CD4-positive, alpha-beta memory T cell (primary cell): ENCODE data around the gene ARSI. TPM values are rescaled to one million over a fixed set of nuclear protein-coding genes. Genes with fewer than 3 reads are reported as not detected.
A peak's percentile ranks its signal among the peaks of the same experiment; 100 is the strongest.

Source experiments
- CTCF ChIA-PET: fragments of 350-600 bp; sonication (Branson Sonifier 250); formaldehyde crosslinking; loops from one replicate; lab custom pipeline; 2021; ENCODE audit warnings: inconsistent platforms; ENCODE audit not compliant: partially characterized antibody; lab: Charles Lee
- POLR2A ChIA-PET: fragments of 350-600 bp; sonication (Branson Sonifier 250); formaldehyde crosslinking; loops from one replicate; lab custom pipeline; 2021; ENCODE audit not compliant: partially characterized antibody; lab: Charles Lee
- DNase-seq, 5 donors: peaks; one replicate each; pipeline versions ENCODE4 v3.0.0 to v3.0.0-alpha.2; 2020 to 2022; ENCODE audit warnings: mixed read lengths in 1 of 5
- H3K27ac ChIP-seq: one replicate; pipeline ENCODE4 v1.7.0; 2013; ENCODE audit warnings: low read depth, low read length
- H3K27me3 ChIP-seq: 2 replicates; pipeline ENCODE4 v1.7.0; 2013; ENCODE audit warnings: mild to moderate bottlenecking, low read length, moderate library complexity; ENCODE audit not compliant: insufficient read depth
- H3K36me3 ChIP-seq: 2 replicates; pipeline ENCODE4 v1.7.0; 2013; ENCODE audit warnings: mild to moderate bottlenecking, low read length, moderate library complexity; ENCODE audit not compliant: insufficient read depth
- H3K4me1 ChIP-seq: 2 replicates; pipeline ENCODE4 v1.7.0; 2013; ENCODE audit warnings: mild to moderate bottlenecking, low read length, moderate library complexity; ENCODE audit not compliant: insufficient read depth
- H3K4me3 ChIP-seq, 2 donors: one replicate each; pipeline ENCODE4 v1.7.0; 2013; ENCODE audit warnings: low read length in 2 of 2, mild to moderate bottlenecking in 1 of 2
- H3K9me3 ChIP-seq, 2 donors: one replicate each; pipeline ENCODE4 v1.7.0; 2013; ENCODE audit warnings: low read length in 2 of 2, control low read depth in 1 of 2; ENCODE audit not compliant: control insufficient read depth in 1 of 2
- H3K27ac Mint-ChIP-seq, 7 donors: one replicate each; pipeline ENCODE4 v1.8.0; 2020 to 2021; ENCODE audit warnings: mixed read lengths in 7 of 7, mild to moderate bottlenecking in 6 of 7, inconsistent platforms in 3 of 7, moderate library complexity in 3 of 7
- H3K27me3 Mint-ChIP-seq, 2 donors: one replicate each; pipeline ENCODE4 v1.8.0; 2020 to 2021; ENCODE audit warnings: mixed read lengths in 2 of 2
- H3K36me3 Mint-ChIP-seq, 2 donors: one replicate each; pipeline ENCODE4 v1.8.0; 2020 to 2021; ENCODE audit warnings: mixed read lengths in 2 of 2, inconsistent platforms in 1 of 2, mild to moderate bottlenecking in 1 of 2
- H3K4me1 Mint-ChIP-seq, 4 donors: one replicate each; pipeline ENCODE4 v1.8.0; 2020 to 2021; ENCODE audit warnings: mixed read lengths in 4 of 4, mild to moderate bottlenecking in 1 of 4
- H3K4me3 Mint-ChIP-seq, 8 donors: one replicate each; pipeline ENCODE4 v1.8.0; 2020 to 2021; ENCODE audit warnings: mixed read lengths in 8 of 8, mild to moderate bottlenecking in 7 of 8, moderate library complexity in 6 of 8, inconsistent platforms in 3 of 8
- H3K9me3 Mint-ChIP-seq, 8 donors: one replicate each; pipeline ENCODE4 v1.8.0; 2020 to 2021; ENCODE audit warnings: mixed read lengths in 8 of 8, mild to moderate bottlenecking in 5 of 8, inconsistent platforms in 3 of 8, moderate library complexity in 1 of 8
- intact Hi-C: fragments of 100-400 bp; cut with micrococcal nuclease; formaldehyde crosslinking; loops from one replicate; pipeline ENCODE4 v1.15.1; 2023
- polyA plus RNA-seq, 2 donors: library from polyadenylated mRNA; unstranded; fragments of 300-500 nt; fragmentation: Illumina TruSeq; gene quantifications; one replicate each; pipeline ENCODE4 v1.2.3, GENCODE V29; 2021
- total RNA-seq, 2 experiments: library from RNA; stranded (reverse); gene quantifications; one replicate each; pipeline ENCODE4 v1.2.3, GENCODE V29; 2021

The ARSI gene
- total and polyA plus RNA-seq, 4 experiments from 2014 or later = not detected

DNA sequence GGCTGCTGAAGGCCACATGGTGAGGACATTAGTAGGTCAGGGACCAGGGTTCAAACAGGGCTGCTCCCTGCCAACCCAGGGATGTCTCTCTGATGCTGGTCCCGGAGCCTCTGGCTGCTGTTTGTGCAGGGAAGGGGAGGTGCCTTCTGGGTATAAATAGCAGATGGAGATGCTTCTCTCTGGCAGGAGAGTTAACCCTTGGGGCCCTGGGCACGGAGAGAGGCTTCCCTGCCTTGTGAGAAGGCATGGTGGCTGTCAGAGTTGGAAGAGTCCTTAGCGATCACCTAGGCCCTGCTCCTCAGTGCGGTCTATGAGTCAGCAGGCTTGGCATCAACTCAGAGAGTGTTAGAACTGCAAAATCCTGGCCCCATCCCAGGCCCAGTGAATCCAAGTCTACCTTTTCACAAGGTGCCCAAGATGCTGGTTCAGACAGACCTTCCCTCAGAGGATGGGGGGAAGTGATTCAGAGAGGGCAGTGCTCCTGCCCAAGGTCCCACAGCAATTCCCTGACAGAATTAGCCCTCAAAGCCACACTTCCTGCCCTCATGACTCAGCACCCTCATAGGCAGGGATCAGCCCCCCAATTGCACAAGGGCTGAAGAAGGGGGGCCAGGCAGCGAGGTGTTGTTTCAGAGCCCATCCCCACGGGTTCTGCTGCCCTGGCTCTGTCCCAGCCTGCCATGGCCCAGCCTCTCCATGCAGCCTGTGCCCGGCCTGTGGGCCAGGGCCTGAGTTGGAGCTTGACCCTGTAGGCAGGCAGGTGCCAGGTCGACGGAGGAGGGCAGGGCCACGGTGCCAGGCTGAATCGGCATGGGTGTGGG, 38.7 kb downstream of the ARSI start:
- CTCF ChIA-PET = interaction anchor here (1.1 kb wide), 1 partner anchor 11 kb away, joined by 3 read pairs; no protein-coding TSS in a partner anchor
- Mint-ChIP-seq H3K27ac (no peak overlapping the region), H3K4me1 (no peaks in the 10 kb centered on the region), H3K36me3 (no peaks in the 10 kb centered on the region), H3K27me3 (peaks cover 3 to 6% of the 10 kb centered on the region in 2 donors), H3K9me3 (no peaks in the 10 kb centered on the region), H3K4me3 (no peak overlapping the region)
- no peak for DNase-seq
- Histone ChIP-seq H3K4me1 (no peaks in the 10 kb centered on the region), H3K9me3 (no peaks in the 10 kb centered on the region), H3K27me3 (no peaks in the 10 kb centered on the region), H3K4me3 (no peak overlapping the region), H3K27ac (no peak overlapping the region), H3K36me3 (no peaks in the 10 kb centered on the region)
- POLR2A ChIA-PET = no interaction called here
- intact Hi-C loops = no loop called here

DNA sequence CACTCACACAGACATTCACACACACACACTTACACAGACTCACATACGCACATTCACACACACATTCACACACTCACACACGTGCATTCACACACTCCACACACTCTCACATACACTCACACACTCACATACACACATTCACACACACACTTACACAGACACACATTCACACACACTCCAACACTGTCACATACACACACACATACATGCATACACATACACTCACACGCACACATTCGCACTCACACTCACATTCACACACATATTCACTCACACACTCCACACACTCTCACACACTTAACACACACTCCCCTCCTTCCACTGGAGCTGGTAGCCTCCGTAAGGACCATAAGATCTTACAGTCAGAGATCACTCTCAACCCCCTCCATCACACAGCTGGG, 39.3 kb downstream of the ARSI start:
- Mint-ChIP-seq H3K4me1 (no peaks in the 10 kb centered on the region), H3K9me3 (no peaks in the 10 kb centered on the region), H3K27ac (peak overlapping the region in 1 of 7 donors; percentile 82), H3K4me3 (peak overlapping the region in 1 of 8 donors; percentile 51), H3K27me3 (peaks cover 3 to 6% of the 10 kb centered on the region in 2 donors), H3K36me3 (no peaks in the 10 kb centered on the region)
- H3K27ac ChIP-seq = no peak overlapping the region
- ChIA-PET POLR2A (no interaction called here), CTCF (no interaction called here)
- DNase-seq = no peak
- H3K4me3 ChIP-seq = no peak overlapping the region
- intact Hi-C loops = no loop called here
- no peaks in the 10 kb centered on the region for H3K9me3 ChIP-seq
- H3K27me3 ChIP-seq = no peaks in the 10 kb centered on the region
- H3K36me3 ChIP-seq = no peaks in the 10 kb centered on the region
- H3K4me1 ChIP-seq = no peaks in the 10 kb centered on the region

DNA sequence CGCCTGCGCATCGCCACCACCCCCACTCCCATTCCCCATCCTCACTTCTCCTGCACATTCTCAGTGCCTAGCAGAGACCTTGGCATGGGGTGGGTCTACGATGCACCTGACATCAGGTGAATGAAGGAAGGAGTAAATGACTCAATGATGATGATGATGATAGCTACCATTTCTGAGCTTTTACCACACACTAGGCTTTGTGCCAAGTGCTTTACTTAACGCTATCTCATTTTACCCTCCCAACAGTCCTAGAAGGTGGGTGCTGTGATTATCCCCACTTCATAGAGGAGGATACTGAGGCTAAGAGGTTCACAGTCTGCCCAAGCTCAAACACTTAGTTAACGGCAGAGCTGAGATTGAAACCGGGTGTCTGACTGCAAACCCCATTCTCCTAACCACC, 40.2 kb downstream of the ARSI start:
- ChIA-PET CTCF (interaction anchor here (0.5 kb wide), 1 partner anchor 27 kb away, joined by 3 read pairs; the partner anchor contains the start of gene CAMK2A), POLR2A (no interaction called here)
- DNase-seq = no peak
- H3K27ac Mint-ChIP-seq = no peak overlapping the region
- H3K27me3 Mint-ChIP-seq = peaks cover 0 to 4% of the 10 kb centered on the region in 2 donors
- H3K36me3 Mint-ChIP-seq = no peaks in the 10 kb centered on the region
- H3K4me1 Mint-ChIP-seq = no peaks in the 10 kb centered on the region
- H3K4me3 Mint-ChIP-seq = no peak overlapping the region
- intact Hi-C loops = no loop called here
- H3K9me3 ChIP-seq = no peaks in the 10 kb centered on the region
- H3K27me3 ChIP-seq = no peaks in the 10 kb centered on the region
- no peaks in the 10 kb centered on the region for H3K36me3 ChIP-seq
- no peaks in the 10 kb centered on the region for H3K9me3 Mint-ChIP-seq
- no peak overlapping the region for H3K27ac ChIP-seq
- H3K4me3 ChIP-seq = no peak overlapping the region
- no peaks in the 10 kb centered on the region for H3K4me1 ChIP-seq

DNA sequence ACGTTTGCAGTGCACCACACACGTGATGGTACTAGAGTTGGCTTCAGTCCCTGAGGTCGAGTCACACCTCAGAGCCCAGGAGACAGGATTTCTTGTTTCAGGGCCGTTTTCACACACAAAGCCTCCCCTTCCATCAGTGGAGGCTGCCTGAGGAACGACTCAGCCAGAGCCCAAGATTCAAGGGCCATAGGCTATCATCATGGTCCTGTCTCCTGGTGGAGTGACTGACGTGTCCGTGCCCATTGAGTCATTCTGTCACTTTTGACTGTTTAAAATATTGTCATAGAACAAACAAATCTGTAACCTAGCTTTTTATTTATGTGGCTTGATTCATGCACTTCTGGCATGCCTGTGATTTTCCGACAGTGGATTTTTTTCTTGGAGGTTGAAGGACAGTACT, 41.5 kb downstream of the ARSI start:
- no peaks in the 10 kb centered on the region for H3K36me3 ChIP-seq
- no peaks in the 10 kb centered on the region for H3K9me3 ChIP-seq
- no peak overlapping the region for H3K27ac Mint-ChIP-seq
- no peaks in the 10 kb centered on the region for H3K4me1 ChIP-seq
- no peak overlapping the region for H3K4me3 Mint-ChIP-seq
- H3K27me3 ChIP-seq = no peaks in the 10 kb centered on the region
- DNase-seq = no peak
- H3K4me3 ChIP-seq = no peak overlapping the region
- intact Hi-C loops = no loop called here
- ChIA-PET POLR2A (no interaction called here), CTCF (no interaction called here)
- peaks cover 0 to 4% of the 10 kb centered on the region in 2 donors for H3K27me3 Mint-ChIP-seq
- H3K27ac ChIP-seq = no peak overlapping the region
- no peaks in the 10 kb centered on the region for H3K36me3 Mint-ChIP-seq
- no peaks in the 10 kb centered on the region for H3K9me3 Mint-ChIP-seq
- no peaks in the 10 kb centered on the region for H3K4me1 Mint-ChIP-seq

DNA sequence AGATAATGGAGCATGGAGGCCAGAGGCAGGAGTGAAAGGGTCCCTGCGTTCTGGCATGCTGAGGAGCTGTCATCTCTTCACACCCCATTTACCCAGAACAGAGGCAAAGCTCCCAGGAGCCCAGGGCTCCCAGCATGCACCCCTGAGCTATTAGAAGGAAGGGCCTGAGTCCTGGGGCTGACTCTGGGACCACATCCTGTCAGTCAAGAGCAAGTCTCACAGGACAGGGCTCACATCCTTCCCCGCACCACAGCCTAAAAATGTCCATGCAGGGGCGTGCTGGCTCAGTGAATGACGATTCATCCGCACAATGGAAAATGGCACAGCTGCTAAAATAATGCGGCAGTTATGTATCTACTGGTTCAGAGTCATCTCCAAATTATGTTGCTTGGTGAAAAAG, 44.6 kb downstream of the ARSI start:
- H3K4me1 Mint-ChIP-seq = no peaks in the 10 kb centered on the region
- no peak for DNase-seq
- H3K9me3 Mint-ChIP-seq = no peaks in the 10 kb centered on the region
- no peak overlapping the region for H3K4me3 Mint-ChIP-seq
- ChIA-PET POLR2A (no interaction called here), CTCF (no interaction called here)
- no peaks in the 10 kb centered on the region for H3K36me3 ChIP-seq
- no peaks in the 10 kb centered on the region for H3K27me3 ChIP-seq
- H3K27me3 Mint-ChIP-seq = peaks cover 0 to 2% of the 10 kb centered on the region in 2 donors
- no peak overlapping the region for H3K27ac ChIP-seq
- no peaks in the 10 kb centered on the region for H3K36me3 Mint-ChIP-seq
- intact Hi-C loops = no loop called here
- no peaks in the 10 kb centered on the region for H3K9me3 ChIP-seq
- no peaks in the 10 kb centered on the region for H3K4me1 ChIP-seq
- H3K27ac Mint-ChIP-seq = no peak overlapping the region
- no peak overlapping the region for H3K4me3 ChIP-seq

DNA sequence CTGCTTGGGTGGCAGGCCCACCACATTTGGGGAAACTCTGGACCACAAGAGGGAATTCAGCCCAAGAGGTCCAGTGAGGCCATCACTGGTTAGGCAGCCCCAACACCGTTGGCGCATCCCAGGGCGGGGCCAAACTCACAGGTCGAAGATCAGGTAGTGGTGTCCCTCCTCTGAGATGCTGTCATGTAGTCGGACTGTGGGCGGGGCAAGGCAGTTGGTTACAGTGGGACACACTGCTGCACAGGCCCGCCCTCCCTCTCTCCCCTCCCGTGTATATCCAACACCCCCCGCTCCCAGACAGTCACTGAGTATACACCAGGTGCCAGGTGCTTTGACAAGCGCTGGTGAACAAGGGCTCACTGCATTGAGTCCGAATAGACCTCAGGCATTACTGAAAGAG, 45.3 kb downstream of the ARSI start:
- H3K9me3 Mint-ChIP-seq = no peaks in the 10 kb centered on the region
- H3K4me3 Mint-ChIP-seq = no peak overlapping the region
- CTCF ChIA-PET = no interaction called here

DNA sequence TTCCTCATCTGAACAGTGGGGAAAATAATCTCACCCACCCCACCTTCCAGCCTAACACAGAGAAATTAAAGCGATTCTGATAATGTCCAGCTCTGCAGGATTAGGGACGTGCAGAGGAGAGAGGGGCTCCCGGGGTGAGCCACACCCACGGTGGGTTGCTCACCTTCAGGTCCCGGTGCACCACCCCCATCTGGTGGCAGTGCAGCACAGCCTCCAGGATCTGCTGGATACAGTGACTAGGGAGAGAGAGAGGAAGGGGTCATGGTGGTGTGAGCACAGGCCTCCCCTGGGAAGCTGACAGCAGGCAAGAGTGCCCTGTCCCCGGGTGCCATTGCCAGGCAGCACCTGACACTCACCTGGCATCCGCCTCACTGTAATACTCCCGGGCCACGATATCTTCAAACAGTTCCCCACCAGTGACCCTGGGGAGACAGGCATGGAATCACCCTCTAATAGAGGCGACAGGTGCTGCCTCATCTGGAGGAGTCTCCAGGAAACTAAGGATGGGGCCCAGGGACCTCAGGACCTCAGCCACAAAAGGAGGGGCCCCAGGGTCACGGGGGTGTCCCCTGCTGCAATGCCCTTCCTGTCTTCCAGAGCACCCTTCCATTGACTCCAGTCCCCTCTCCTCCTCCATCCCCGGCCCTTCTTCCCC, 46.2 kb downstream of the ARSI start:
- POLR2A ChIA-PET = no interaction called here
- Mint-ChIP-seq H3K9me3 (no peaks in the 10 kb centered on the region), H3K27ac (no peak overlapping the region), H3K4me3 (no peak overlapping the region), H3K36me3 (no peaks in the 10 kb centered on the region), H3K27me3 (peaks cover under 1 to 2% of the 10 kb centered on the region in 2 donors), H3K4me1 (no peaks in the 10 kb centered on the region)
- H3K4me1 ChIP-seq = no peaks in the 10 kb centered on the region
- no peaks in the 10 kb centered on the region for H3K36me3 ChIP-seq
- no peaks in the 10 kb centered on the region for H3K9me3 ChIP-seq
- intact Hi-C loops = no loop called here
- CTCF ChIA-PET = no interaction called here
- H3K27me3 ChIP-seq = no peaks in the 10 kb centered on the region
- no peak overlapping the region for H3K27ac ChIP-seq
- no peak for DNase-seq
- no peak overlapping the region for H3K4me3 ChIP-seq

More for the DNA sequence above, 45.3 kb downstream of the ARSI start:
- DNase-seq = no peak
- POLR2A ChIA-PET = no interaction called here
- Histone ChIP-seq H3K4me1 (no peaks in the 10 kb centered on the region), H3K9me3 (no peaks in the 10 kb centered on the region), H3K27ac (no peak overlapping the region), H3K27me3 (no peaks in the 10 kb centered on the region), H3K36me3 (no peaks in the 10 kb centered on the region), H3K4me3 (no peak overlapping the region)
- Mint-ChIP-seq H3K36me3 (no peaks in the 10 kb centered on the region), H3K4me1 (no peaks in the 10 kb centered on the region), H3K27me3 (peaks cover 0 to 2% of the 10 kb centered on the region in 2 donors), H3K27ac (no peak overlapping the region)
- intact Hi-C loops = no loop called here
